ENCODE results near the gene FRAT1. TPM values are rescaled to one million over a fixed set of nuclear protein-coding genes. Genes with fewer than 3 reads are reported as not detected.

Gene FRAT1
- total RNA-seq, 1 donor from 2014 or later: 1.3 TPM

GRCh38 chr10:97323501-97323900 is 4.4 kb downstream of the FRAT1 start:
- no peak for DNase-seq (ENCODE audit: low spot score)
- Mint-ChIP-seq H3K4me3 (ENCODE audit: unreplicated experiment) (no peak overlapping the region), H3K9me3 (ENCODE audit: low read depth) (no peaks in the 10 kb centered on the region), H3K27me3 (ENCODE audit: low read depth) (peaks cover 10% of the 10 kb centered on the region), H3K36me3 (ENCODE audit: low read depth) (no peaks in the 10 kb centered on the region), H3K4me1 (ENCODE audit: low read depth) (peaks cover 18% of the 10 kb centered on the region), H3K27ac (ENCODE audit: unreplicated experiment) (no peak overlapping the region)
- TF ChIP-seq CTCF (IDR thresholded peaks at IDR 0.05): no peak

GRCh38 chr10:97325754-97326153 is 6.7 kb downstream of the FRAT1 start:
- TF ChIP-seq CTCF (IDR thresholded peaks at IDR 0.05): no peak
- H3K4me3 Mint-ChIP-seq (ENCODE audit: unreplicated experiment): no peak overlapping the region
- H3K36me3 Mint-ChIP-seq (ENCODE audit: low read depth): peaks cover 2% of the 10 kb centered on the region
- peaks cover 7% of the 10 kb centered on the region for H3K4me1 Mint-ChIP-seq (ENCODE audit: low read depth)
- no peak overlapping the region for H3K27ac Mint-ChIP-seq (ENCODE audit: unreplicated experiment)
- H3K9me3 Mint-ChIP-seq (ENCODE audit: low read depth): no peaks in the 10 kb centered on the region
- peaks cover 4% of the 10 kb centered on the region for H3K27me3 Mint-ChIP-seq (ENCODE audit: low read depth)
- no peak for DNase-seq (ENCODE audit: low spot score)

GRCh38 chr10:97327348-97328294 is 8.6 kb downstream of the FRAT1 start:
- TF ChIP-seq CTCF (IDR thresholded peaks at IDR 0.05): no peak
- no peak overlapping the region for H3K27ac Mint-ChIP-seq (ENCODE audit: unreplicated experiment)
- H3K36me3 Mint-ChIP-seq (ENCODE audit: low read depth): peaks cover 2% of the 10 kb centered on the region

DNA sequence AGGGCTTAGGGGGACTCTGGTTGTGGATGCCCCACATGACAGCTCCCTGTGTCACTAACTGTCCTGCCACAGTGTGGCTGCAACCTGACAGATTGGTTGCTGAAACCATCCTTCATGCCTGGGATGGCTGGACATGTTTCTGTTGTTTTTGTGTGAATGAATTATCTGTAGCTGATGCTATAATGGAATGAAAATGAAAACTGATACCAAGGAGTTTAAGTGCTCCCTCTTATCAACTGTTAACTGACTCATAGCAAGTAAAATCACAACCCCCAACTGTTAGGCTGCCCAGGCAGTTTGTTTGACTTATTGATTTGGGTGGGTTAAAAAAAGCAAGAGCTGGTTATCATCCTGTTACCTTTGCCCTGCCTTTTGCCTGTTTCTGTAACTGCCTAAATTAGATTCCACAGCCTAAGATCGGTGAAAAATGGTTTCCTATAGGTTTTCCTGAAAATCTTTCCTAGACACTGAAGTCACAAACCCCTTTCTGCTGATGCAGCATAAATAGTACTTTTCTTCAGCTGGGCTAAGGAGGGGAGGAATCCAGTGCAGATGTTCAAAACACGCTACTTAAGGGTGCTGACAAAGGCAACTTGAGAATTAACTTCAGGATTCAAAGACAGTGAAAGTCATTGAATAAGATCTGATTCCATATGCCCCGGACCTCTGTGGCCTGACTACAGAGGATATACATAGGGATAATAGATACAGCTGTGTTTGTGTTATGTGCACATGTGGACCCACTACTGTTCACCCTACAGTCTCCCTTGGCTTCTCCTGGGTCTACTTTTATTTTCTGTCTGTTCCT is 9.8 kb downstream of the FRAT1 start:
- no peaks in the 10 kb centered on the region for H3K9me3 Mint-ChIP-seq (ENCODE audit: low read depth)
- peaks cover 2% of the 10 kb centered on the region for H3K36me3 Mint-ChIP-seq (ENCODE audit: low read depth)
- no peak for DNase-seq (ENCODE audit: low spot score)
- no peak overlapping the region for H3K4me3 Mint-ChIP-seq (ENCODE audit: unreplicated experiment)
- no peak for TF ChIP-seq CTCF (IDR thresholded peaks at IDR 0.05)
- H3K4me1 Mint-ChIP-seq (ENCODE audit: low read depth): peaks cover 26% of the 10 kb centered on the region
- no peak overlapping the region for H3K27ac Mint-ChIP-seq (ENCODE audit: unreplicated experiment)
- H3K27me3 Mint-ChIP-seq (ENCODE audit: low read depth): no peaks in the 10 kb centered on the region

More at GRCh38 chr10:97327348-97328294, 8.6 kb downstream of the FRAT1 start:
- no peak for DNase-seq (ENCODE audit: low spot score)
- peaks cover 15% of the 10 kb centered on the region for H3K4me1 Mint-ChIP-seq (ENCODE audit: low read depth)
- no peak overlapping the region for H3K4me3 Mint-ChIP-seq (ENCODE audit: unreplicated experiment)
- H3K27me3 Mint-ChIP-seq (ENCODE audit: low read depth): no peaks in the 10 kb centered on the region
- no peaks in the 10 kb centered on the region for H3K9me3 Mint-ChIP-seq (ENCODE audit: low read depth)

DNA sequence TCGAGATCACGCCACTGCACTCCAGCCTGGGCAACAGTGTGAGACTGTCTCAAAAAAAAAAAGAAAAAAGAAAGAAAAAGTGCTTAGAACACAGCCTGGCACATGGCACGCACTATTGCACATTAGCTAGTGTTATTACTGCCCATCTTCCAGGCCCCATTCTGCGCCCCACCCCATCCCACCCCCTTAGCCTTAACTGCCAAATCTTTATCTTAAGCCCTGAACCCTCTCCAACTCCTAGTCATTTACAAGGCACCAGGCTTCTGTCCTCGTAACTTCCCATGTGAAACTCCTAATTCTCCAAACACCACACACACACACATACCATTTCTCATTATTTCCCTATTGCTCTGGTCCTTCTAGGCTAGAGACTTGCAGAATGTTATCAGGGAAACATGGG is 10.7 kb downstream of the FRAT1 start:
- no peak overlapping the region for H3K27ac Mint-ChIP-seq (ENCODE audit: unreplicated experiment)
- H3K27me3 Mint-ChIP-seq (ENCODE audit: low read depth): no peaks in the 10 kb centered on the region
- no peak overlapping the region for H3K4me3 Mint-ChIP-seq (ENCODE audit: unreplicated experiment)
- DNase-seq (ENCODE audit: low spot score): no peak
- H3K9me3 Mint-ChIP-seq (ENCODE audit: low read depth): no peaks in the 10 kb centered on the region
- H3K4me1 Mint-ChIP-seq (ENCODE audit: low read depth): peaks cover 26% of the 10 kb centered on the region
- peaks cover 2% of the 10 kb centered on the region for H3K36me3 Mint-ChIP-seq (ENCODE audit: low read depth)
- no peak for TF ChIP-seq CTCF (IDR thresholded peaks at IDR 0.05)

All from chondrocyte (in vitro differentiated cells).